Mammary epithelial cell (primary cell): ENCODE results near the gene THAP9.

Experiments
- EZH2 ChIP-seq: IDR thresholded peaks from 2 replicates; pipeline ENCODE4 v1.6.1; 2012; ENCODE audit warnings: low read length, inconsistent platforms, borderline replicate concordance
- TF ChIP-seq, protein P1 (sequence below), 2 donors: IDR thresholded peaks in 1 of 2; conservative IDR thresholded peaks in 1 of 2; 2 replicates each; pipeline ENCODE4 v1.5.1; 2011 to 2012; ENCODE audit warnings: inconsistent platforms in 2 of 2, low read length in 2 of 2, mild to moderate bottlenecking in 2 of 2, control low read depth in 1 of 2, low read depth in 1 of 2; ENCODE audit not compliant: insufficient read depth in 1 of 2; ENCODE audit errors: extremely low read depth in 1 of 2

DNA sequence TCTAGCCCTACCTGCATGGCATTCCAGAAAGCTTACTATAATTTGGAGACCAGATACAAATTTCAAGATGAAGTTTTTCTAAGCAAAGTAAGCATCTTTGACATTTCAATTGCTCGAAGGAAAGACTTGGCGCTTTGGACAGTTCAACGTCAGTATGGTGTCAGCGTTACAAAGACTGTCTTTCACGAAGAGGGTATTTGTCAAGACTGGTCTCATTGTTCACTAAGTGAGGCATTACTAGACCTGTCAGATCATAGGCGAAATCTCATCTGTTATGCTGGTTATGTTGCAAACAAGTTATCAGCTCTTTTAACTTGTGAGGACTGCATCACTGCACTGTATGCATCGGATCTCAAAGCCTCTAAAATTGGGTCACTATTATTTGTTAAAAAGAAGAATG is 17.6 kb downstream of the THAP9 start:
- TF ChIP-seq, protein P1, sequence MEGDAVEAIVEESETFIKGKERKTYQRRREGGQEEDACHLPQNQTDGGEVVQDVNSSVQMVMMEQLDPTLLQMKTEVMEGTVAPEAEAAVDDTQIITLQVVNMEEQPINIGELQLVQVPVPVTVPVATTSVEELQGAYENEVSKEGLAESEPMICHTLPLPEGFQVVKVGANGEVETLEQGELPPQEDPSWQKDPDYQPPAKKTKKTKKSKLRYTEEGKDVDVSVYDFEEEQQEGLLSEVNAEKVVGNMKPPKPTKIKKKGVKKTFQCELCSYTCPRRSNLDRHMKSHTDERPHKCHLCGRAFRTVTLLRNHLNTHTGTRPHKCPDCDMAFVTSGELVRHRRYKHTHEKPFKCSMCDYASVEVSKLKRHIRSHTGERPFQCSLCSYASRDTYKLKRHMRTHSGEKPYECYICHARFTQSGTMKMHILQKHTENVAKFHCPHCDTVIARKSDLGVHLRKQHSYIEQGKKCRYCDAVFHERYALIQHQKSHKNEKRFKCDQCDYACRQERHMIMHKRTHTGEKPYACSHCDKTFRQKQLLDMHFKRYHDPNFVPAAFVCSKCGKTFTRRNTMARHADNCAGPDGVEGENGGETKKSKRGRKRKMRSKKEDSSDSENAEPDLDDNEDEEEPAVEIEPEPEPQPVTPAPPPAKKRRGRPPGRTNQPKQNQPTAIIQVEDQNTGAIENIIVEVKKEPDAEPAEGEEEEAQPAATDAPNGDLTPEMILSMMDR (conservative IDR thresholded peaks at IDR 0.05 in 1 of 2, IDR thresholded peaks at IDR 0.05 in 1 of 2; ENCODE audit: extremely low read depth in 1 of 2, insufficient read depth in 1 of 2, low read depth in 1 of 2, low read length in 2 of 2), result no peak
- no peak for TF ChIP-seq EZH2
